Stomach (tissue), 4 donors: ENCODE data around the gene UBE2S.

ENCODE experiments used
- CTCF ChIP-seq, 7 experiments: fragments of 450-650 bp in 4 of 7; fragments of 200-600 bp in 3 of 7; sonication (generic) in 3 of 7; IDR thresholded peaks; one replicate each; pipeline ENCODE4 v1.5.1; 2016 to 2019; ENCODE audit warnings: antibody characterized with exemption in 7 of 7, control low read depth in 2 of 7, mild to moderate bottlenecking in 1 of 7
- EP300 ChIP-seq: sonication (generic); formaldehyde crosslinking; IDR thresholded peaks from one replicate; pipeline ENCODE4 v1.6.1; 2017; ENCODE audit warnings: antibody characterized with exemption
- POLR2A ChIP-seq, 4 donors: fragments of 450-650 bp; IDR thresholded peaks; one replicate each; pipeline ENCODE4 v1.6.1; 2016; ENCODE audit warnings: antibody characterized with exemption in 4 of 4, control low read depth in 2 of 4, mild to moderate bottlenecking in 1 of 4, moderate library complexity in 1 of 4
- POLR2AphosphoS5 ChIP-seq, 3 donors: sonication (generic); formaldehyde crosslinking; IDR thresholded peaks; one replicate each; pipeline ENCODE4 v1.6.1; 2016; ENCODE audit warnings: antibody characterized with exemption in 3 of 3

- TF ChIP-seq CTCF (IDR thresholded peaks at IDR 0.05) = no peak
- TF ChIP-seq POLR2A (IDR thresholded peaks at IDR 0.05) = no peak
- TF ChIP-seq EP300 = no peak
- TF ChIP-seq POLR2AphosphoS5 (IDR thresholded peaks at IDR 0.05) = no peak
These were observed 26.9 kb upstream of the UBE2S start for GRCh38 chr19:55434356-55434919.
